Right lobe of liver (tissue), 4 donors: ENCODE data around the gene SLC25A43.

Source experiments
- POLR2A ChIP-seq: fragments of 450-650 bp; IDR thresholded peaks from one replicate; pipeline ENCODE4 v1.6.1; 2017; ENCODE audit warnings: antibody characterized with exemption, mild to moderate bottlenecking
- TF ChIP-seq, protein P1 (sequence below), 4 donors: fragments of 200-600 bp in 3 of 4; fragments of 450-650 bp in 1 of 4; IDR thresholded peaks; one replicate each; pipeline versions ENCODE4 v1.5.1 to v1.8.0; 2016 to 2022; ENCODE audit warnings: antibody characterized with exemption in 4 of 4, mild to moderate bottlenecking in 2 of 4
- donor health status: DM: no; HTN: no; CAD: no.
- donor health status: DM: no; HTN: no; CAD: no.
- donor health status: DM: no; HTN: yes; CAD: no.

DNA sequence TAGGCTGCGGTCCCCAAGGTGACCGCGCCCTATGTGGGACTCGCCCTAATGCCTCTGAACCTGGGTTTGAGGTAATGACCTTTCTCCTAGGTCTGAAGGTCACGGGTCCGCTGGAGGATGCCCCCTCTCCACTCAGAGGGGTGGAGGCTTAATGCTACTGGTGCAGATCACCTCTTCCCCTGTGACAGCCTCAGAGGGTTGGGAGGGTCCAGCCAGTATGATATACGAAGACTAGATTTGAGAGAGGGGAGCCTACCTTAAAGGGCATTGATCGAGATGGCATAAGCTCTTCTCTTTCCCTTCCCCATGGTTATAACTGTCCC is 70.1 kb downstream of the SLC25A43 start:
- TF ChIP-seq, protein P1, sequence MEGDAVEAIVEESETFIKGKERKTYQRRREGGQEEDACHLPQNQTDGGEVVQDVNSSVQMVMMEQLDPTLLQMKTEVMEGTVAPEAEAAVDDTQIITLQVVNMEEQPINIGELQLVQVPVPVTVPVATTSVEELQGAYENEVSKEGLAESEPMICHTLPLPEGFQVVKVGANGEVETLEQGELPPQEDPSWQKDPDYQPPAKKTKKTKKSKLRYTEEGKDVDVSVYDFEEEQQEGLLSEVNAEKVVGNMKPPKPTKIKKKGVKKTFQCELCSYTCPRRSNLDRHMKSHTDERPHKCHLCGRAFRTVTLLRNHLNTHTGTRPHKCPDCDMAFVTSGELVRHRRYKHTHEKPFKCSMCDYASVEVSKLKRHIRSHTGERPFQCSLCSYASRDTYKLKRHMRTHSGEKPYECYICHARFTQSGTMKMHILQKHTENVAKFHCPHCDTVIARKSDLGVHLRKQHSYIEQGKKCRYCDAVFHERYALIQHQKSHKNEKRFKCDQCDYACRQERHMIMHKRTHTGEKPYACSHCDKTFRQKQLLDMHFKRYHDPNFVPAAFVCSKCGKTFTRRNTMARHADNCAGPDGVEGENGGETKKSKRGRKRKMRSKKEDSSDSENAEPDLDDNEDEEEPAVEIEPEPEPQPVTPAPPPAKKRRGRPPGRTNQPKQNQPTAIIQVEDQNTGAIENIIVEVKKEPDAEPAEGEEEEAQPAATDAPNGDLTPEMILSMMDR (IDR thresholded peaks at IDR 0.05), result no peak
- no peak for TF ChIP-seq POLR2A
